Neuron (in vitro differentiated cells): ENCODE results near the gene PPP1R14C.

Source experiments
- H2AFZ ChIP-seq: one replicate; pipeline ENCODE4 v1.6.1; 2013; ENCODE audit warnings: low read depth, mild to moderate bottlenecking, inconsistent platforms, low read length, moderate library complexity
- H3K27me3 ChIP-seq: one replicate; pipeline ENCODE4 v1.6.1; 2013; ENCODE audit warnings: low read length; ENCODE audit not compliant: insufficient read depth
- H3K36me3 ChIP-seq: one replicate; pipeline ENCODE4 v1.6.1; 2013; ENCODE audit warnings: low read length; ENCODE audit not compliant: insufficient read depth
- H3K4me1 ChIP-seq: one replicate; pipeline ENCODE4 v1.6.1; 2013; ENCODE audit warnings: low read length; ENCODE audit not compliant: insufficient read depth
- H3K4me3 ChIP-seq: 2 replicates; pipeline ENCODE4 v1.5.1; 2013; ENCODE audit warnings: mild to moderate bottlenecking, low read length, moderate library complexity
- H3K9me3 ChIP-seq: one replicate; pipeline ENCODE4 v1.6.1; 2013; ENCODE audit warnings: low read length

Gene PPP1R14C

DNA sequence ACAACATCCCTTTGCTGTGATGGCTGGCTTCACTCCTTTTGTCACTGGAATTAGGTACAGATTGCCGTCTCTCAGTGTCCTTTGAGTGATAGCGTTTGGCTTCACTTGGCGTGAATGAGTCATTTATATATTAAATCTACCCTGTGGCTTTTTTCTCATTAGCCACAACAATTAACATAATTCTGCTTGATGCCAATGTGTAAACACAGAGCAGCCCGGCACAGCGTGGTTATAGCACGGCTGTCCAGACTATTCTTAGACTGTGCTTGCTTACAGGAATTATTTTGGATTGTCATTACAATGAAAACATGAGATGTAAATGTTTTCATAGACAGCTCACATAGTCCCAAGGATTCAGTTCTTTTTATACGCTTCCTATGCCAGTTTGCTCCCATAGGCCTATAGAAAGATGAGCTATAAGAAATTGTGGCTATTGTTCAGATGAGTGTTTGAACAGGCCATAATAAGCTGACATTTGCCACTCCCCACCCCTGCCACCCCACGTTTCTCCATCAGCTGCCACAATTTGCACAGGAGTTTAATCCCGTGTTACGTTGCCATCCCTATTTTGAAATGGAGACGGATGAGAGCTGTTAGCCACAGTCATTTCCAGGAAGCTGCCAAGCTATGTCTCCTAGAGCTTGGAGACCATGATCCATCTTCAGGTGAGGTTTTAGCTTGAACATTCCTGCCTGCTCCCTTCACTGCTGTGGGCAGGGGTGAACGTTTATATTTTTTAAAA lies 65.9 kb downstream of the PPP1R14C start:
- peaks cover 14% of the 10 kb centered on the region for H3K4me1 ChIP-seq
- no peaks in the 10 kb centered on the region for H3K27me3 ChIP-seq
- no peaks in the 10 kb centered on the region for H3K9me3 ChIP-seq
- H3K4me3 ChIP-seq: no peak overlapping the region
- peaks cover 5% of the 10 kb centered on the region for H3K36me3 ChIP-seq
- no peak overlapping the region for H2AFZ ChIP-seq

DNA sequence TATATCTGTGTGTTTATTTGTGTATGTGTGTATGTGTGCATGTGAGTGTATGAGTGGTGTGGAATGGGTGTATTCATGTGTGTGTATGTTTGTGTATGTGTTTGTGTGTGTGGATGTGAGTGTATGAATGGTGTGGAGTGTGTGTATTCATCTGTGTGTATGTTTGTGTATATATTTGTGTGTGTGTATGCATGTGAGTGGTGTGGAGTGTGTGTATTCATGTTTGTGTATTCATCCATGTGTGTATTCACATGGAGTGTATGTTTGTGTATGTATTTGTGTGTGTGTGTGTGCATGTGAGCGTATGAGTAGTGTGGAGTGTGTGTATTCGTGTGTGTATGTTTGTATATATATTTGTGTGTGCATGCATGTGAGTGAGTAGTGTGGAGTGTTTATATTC lies 66.6 kb downstream of the PPP1R14C start:
- Histone ChIP-seq H2AFZ (no peak overlapping the region), H3K4me1 (peaks cover 14% of the 10 kb centered on the region), H3K36me3 (peaks cover 6% of the 10 kb centered on the region), H3K27me3 (no peaks in the 10 kb centered on the region), H3K9me3 (no peaks in the 10 kb centered on the region), H3K4me3 (no peak overlapping the region)

DNA sequence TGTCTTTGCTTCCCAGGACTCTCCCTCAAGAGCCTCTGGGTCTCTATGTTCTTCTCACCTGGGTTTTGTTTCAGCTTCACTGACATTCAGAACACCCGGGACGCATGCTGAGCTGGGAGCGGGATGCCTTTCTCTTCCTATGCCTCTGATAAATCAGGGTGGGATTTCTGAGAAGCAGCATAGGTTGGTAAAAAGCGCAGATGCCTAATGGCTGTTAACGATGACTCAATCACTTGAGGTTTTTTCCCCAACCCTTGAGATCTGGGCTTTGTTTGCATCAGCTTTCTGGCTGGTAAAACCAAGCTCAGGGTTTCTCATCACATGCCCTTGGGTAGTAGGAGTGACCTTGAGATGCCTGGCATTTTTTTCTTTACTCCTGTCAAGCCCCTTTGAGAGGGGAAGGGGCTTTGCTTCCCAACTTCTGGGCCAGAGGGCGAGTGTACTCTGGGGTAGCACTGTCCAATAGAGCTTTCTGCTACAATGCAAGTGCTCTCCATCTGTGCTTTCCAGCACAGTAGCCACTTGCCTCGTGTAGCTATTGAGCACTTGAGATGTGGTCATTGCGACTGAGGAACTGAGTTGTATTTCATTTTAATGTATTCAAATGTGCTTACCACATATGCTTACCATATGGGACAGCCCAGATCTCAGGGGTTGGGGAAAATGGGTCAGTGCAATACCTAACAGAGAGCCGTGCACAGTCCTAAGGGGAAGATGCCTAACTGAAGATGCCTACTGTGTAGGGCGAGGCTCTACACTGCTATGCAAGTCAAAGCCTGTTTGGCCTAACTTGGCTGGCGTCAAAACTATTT lies 69.1 kb downstream of the PPP1R14C start:
- peaks cover 14% of the 10 kb centered on the region for H3K4me1 ChIP-seq
- no peak overlapping the region for H2AFZ ChIP-seq
- peaks cover 21% of the 10 kb centered on the region for H3K36me3 ChIP-seq
- no peaks in the 10 kb centered on the region for H3K9me3 ChIP-seq
- no peaks in the 10 kb centered on the region for H3K27me3 ChIP-seq
- H3K4me3 ChIP-seq: no peak overlapping the region

DNA sequence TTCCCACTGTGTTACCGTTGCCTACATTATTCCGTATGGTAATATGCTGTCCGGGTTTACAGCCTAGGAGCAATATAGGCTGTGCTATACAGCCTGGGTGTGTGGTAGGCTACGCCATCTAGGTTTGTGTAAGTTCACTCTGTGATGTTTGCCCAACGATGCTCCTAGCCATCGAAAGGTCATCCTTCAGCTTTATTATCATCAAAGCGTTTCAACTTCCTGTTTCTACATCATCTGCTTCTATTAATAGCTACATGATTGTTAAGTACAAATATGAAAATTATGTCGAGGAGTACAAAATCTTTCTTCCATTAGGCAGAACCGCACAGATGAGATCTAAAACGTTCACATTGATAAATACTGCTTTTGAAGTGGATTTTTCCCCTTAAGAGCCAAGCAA lies 69.9 kb downstream of the PPP1R14C start:
- Histone ChIP-seq H3K36me3 (peaks cover 25% of the 10 kb centered on the region), H3K4me3 (no peak overlapping the region), H2AFZ (no peak overlapping the region), H3K9me3 (no peaks in the 10 kb centered on the region), H3K27me3 (no peaks in the 10 kb centered on the region), H3K4me1 (peaks cover 13% of the 10 kb centered on the region)

DNA sequence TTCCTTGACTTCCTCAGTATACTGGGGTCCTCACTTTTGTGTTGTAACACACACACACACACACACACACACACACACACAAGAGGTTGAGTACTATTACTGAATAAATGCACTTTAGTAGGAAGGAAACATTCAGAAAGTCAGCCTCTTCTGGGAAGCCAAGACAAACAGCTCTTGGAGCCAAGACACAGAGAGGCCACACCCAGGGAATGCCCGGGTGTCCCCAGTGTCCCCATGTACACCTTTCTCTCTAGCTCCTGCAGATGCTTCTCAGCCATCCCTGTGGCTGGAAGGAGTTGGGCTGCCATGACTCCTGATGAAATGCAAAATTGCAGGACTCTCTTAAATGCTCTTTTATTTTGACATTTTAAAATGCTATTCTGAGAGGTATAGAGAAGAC lies 70.5 kb downstream of the PPP1R14C start:
- H3K9me3 ChIP-seq: no peaks in the 10 kb centered on the region
- peaks cover 25% of the 10 kb centered on the region for H3K36me3 ChIP-seq
- no peak overlapping the region for H2AFZ ChIP-seq
- no peaks in the 10 kb centered on the region for H3K27me3 ChIP-seq
- peaks cover 9% of the 10 kb centered on the region for H3K4me1 ChIP-seq
- H3K4me3 ChIP-seq: no peak overlapping the region

DNA sequence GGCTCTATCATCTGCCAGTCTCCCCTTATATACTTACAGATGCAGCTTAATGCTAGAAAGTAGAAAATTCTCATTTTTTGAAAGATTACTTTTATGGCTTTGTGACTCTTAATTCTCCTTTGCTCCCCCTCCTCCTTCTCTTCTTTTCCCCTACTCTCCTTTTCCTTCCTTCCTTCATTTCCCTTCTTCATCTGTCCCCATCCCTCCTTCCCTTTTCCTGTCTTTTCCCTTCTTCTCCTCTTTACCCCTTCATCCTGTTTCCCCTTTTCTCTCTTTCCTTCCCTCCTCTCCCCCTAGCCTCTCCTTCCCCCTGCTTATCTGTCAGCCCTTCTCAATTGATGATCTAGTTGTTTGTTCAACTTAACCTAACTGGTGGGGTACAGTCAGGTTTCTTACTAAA lies 71.5 kb downstream of the PPP1R14C start:
- Histone ChIP-seq H2AFZ (no peak overlapping the region), H3K36me3 (peaks cover 30% of the 10 kb centered on the region), H3K4me1 (peaks cover 9% of the 10 kb centered on the region), H3K27me3 (no peaks in the 10 kb centered on the region), H3K9me3 (no peaks in the 10 kb centered on the region), H3K4me3 (no peak overlapping the region)

DNA sequence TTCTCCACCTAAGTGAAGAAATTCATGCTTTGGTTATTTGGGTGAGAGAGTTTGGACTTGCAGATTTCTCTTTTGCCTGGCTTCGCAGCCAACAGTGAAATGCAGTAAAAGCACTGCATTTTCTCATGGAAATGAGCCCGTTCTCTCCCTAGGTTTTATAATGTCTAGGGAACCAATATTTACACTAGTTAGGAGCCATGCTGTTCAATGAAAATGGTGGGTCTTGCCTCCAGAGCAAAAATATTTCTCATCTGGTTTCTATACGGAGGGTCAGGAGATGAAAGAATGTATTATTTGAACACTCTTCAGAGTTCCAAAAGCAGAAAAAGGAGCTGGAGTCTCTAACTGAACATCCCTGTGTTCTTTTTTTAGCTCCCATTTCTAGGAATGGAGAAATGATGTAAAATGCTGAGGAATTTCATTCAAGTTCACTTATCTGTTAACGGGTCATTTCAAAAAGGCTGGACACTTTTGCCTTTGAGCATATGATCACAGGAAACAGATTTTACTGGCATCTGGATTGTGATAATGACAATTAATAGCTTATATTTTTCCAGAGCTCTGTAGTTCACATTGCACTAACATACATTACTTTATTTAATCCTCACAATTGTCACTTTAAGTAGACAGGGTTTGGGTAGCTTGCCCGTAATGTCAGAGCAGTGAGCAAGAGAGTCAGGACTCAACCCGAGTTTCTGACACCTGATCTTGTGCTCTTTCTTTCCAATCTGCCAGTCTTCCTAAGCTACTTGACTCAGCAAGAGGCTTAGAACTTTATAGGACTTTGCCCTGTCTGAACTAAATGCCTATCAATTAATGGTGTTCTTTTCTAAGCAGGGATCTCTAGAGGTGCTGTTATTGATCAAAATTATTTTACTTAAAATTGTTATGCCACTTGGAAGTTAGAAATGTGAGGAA lies 78.0 kb downstream of the PPP1R14C start:
- Histone ChIP-seq H2AFZ (no peak overlapping the region), H3K36me3 (peaks cover 44% of the 10 kb centered on the region), H3K9me3 (peaks cover 5% of the 10 kb centered on the region), H3K27me3 (no peaks in the 10 kb centered on the region), H3K4me1 (peaks cover 13% of the 10 kb centered on the region), H3K4me3 (no peak overlapping the region)

DNA sequence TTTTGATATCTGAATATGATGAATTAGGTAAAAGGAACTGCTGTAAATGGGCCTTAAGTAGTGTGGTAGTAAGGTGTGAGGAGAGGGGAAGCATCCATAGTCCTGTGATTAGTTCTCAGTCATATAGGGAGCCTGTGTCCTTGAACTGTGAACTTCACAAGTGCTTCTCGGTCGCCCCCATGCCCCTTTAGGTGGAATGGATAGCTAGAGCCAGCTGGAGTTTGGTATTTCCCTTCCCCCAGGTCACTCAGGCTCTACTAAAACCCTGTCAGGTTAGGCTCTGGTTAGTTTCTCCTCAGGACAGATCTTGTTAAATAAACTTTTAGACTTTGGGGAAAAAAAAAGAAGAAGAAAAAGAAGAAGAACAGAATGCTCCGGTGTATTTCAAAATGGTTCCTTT lies 82.0 kb downstream of the PPP1R14C start:
- Histone ChIP-seq H2AFZ (no peak overlapping the region), H3K4me3 (no peak overlapping the region), H3K27me3 (no peaks in the 10 kb centered on the region), H3K4me1 (peaks cover 30% of the 10 kb centered on the region), H3K36me3 (peaks cover 24% of the 10 kb centered on the region), H3K9me3 (peaks cover 5% of the 10 kb centered on the region)

DNA sequence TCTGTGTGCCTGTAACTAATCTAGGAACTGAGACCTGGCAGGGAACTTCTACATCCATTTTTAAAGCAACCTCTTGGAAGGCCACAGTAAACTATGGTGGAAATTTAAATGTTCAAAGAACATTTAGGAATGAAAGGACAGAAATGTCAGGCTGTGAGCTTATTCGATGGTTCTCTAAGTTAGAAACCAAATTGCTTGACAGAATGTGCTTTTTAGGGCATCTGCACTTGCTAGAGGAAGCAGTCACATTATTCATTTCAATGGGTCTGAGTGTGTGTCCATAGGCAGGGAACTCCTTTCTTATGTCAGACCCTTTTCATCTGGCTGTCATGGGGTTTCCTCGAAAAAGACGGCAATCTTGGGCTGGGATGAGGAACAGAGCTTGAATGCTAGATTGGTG lies 84.4 kb downstream of the PPP1R14C start:
- Histone ChIP-seq H3K9me3 (peaks cover 4% of the 10 kb centered on the region), H2AFZ (no peak overlapping the region), H3K36me3 (peaks cover 13% of the 10 kb centered on the region), H3K4me1 (peaks cover 18% of the 10 kb centered on the region), H3K4me3 (no peak overlapping the region), H3K27me3 (no peaks in the 10 kb centered on the region)

DNA sequence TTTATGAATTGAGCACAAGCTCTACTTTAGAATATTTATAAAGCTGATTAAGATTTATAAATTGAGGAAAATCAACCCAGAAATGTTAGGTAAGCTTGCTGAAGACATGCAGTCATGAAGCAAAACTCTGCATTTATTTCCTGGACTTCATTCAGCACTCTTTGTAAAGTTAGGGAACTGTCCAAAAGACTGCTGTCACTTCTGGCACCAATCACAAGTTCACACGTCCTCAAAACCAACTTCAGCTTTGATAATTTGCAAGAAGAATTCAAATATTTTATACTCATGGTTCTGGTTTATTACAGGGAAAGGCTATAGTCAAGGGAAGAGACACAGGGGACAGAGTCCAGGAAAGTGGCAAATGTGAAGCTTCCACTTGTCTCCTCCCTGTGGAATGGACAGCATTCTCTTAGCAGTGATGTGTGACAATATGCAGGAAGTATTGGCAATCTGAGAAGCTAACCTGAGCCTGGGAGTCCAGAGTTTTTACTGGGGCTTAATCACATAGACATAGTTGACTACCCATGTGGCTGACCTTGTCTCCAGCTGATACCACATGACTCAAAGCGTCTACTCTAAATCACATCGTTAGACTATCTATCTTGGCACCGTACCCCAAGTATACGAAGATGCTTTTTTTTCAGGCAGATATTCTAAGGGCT lies 85.4 kb downstream of the PPP1R14C start:
- Histone ChIP-seq H3K27me3 (no peaks in the 10 kb centered on the region), H3K4me3 (no peak overlapping the region), H3K4me1 (peaks cover 18% of the 10 kb centered on the region), H2AFZ (no peak overlapping the region), H3K9me3 (peaks cover 2% of the 10 kb centered on the region), H3K36me3 (peaks cover 7% of the 10 kb centered on the region)

DNA sequence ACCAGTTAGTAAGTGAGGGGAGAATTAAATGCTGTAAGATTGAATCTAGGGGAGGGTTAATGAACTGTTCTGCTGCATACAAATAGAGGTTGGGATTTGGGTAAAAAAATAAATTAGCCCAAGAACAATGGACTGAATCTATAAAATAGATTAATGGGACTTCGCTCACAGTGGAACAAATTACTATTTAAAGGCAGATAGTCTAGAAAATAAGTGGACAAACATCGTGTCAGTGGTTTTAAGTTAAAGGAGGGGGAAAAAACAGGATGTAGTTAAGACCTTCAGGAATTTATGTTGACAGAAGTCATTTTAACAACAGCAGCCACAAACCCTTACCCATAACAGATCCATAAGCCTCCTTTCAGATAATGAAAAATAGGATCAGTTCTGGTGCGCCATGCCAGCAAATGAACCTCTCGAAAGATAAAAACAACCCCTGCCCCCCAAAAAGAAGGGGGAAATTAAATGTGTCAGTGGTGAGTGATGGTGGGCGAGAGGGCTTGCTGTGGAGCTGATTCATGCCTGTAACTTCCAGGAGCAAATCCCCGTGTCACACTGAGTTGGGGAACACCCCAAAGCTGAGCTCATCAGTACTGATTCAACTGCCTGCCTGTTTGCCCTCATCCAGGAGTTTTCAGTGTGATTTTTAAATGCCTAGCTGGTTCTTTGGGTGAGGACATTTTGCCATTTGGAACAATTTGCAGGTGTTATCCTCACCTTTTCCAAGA lies 86.8 kb downstream of the PPP1R14C start:
- Histone ChIP-seq H3K9me3 (peaks cover 5% of the 10 kb centered on the region), H3K4me1 (peaks cover 18% of the 10 kb centered on the region), H3K4me3 (no peak overlapping the region), H3K27me3 (no peaks in the 10 kb centered on the region), H3K36me3 (no peaks in the 10 kb centered on the region), H2AFZ (no peak overlapping the region)

DNA sequence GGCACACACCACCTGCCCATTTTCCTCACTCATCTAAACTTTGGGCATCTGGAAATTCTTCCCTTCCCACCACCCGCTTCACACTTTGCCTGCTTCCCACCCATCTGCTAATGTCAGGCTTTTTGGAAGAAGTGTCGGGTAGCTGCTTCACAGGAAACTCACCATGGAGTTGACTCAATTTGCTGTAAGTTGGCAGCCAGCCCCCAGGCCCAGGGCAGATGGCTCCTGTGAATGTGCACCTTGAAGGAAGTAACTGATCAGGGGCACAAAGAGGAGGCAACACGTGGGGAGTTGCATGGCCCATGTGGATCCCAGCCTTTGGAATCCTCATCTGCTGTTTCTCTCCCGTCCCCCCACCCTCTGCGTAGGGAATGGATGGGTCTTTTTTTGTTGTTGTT lies 87.3 kb downstream of the PPP1R14C start:
- Histone ChIP-seq H2AFZ (no peak overlapping the region), H3K36me3 (no peaks in the 10 kb centered on the region), H3K4me1 (peaks cover 18% of the 10 kb centered on the region), H3K27me3 (no peaks in the 10 kb centered on the region), H3K4me3 (no peak overlapping the region), H3K9me3 (peaks cover 3% of the 10 kb centered on the region)
